ENCODE results near the gene OAF. TPM values are rescaled to one million over a fixed set of nuclear protein-coding genes. Genes with fewer than 3 reads are reported as not detected.

OAF gene
- total and polyA plus RNA-seq, 2 experiments from 2014 or later: 1.1 to 3.0 TPM

DNA sequence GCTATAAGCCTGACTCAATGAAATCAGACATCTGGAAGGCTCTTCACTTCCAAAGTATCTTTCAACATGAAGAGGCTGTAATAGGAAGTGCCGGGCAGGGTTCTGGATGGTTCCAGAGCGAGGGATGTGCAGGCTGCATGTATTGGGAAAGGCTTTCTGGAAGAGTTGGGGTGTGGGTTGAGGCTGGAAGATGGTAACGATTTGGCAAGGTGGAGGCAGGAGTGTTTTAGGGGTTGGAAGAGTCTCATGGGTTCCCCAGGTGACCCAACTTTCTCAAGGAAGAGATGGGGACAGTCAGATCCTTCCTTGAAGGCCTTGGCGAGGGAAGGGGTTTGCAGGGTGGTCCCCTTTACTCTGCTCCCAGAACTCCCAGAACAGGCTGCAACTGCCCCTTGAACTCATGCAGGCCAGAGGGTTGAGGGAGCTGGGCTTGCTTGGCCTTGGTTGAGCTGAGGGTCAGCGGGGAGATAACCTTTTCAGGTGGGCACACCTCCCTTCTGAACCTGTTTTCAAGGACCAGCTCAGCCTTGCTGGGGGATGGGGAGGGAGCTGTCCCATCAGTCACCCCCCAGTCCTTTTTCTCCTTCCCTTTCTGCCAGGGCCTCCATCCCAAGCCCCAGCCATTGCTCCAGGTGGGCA, 19.7 kb downstream of the OAF start (continued):
- TF ChIP-seq, protein P1, sequence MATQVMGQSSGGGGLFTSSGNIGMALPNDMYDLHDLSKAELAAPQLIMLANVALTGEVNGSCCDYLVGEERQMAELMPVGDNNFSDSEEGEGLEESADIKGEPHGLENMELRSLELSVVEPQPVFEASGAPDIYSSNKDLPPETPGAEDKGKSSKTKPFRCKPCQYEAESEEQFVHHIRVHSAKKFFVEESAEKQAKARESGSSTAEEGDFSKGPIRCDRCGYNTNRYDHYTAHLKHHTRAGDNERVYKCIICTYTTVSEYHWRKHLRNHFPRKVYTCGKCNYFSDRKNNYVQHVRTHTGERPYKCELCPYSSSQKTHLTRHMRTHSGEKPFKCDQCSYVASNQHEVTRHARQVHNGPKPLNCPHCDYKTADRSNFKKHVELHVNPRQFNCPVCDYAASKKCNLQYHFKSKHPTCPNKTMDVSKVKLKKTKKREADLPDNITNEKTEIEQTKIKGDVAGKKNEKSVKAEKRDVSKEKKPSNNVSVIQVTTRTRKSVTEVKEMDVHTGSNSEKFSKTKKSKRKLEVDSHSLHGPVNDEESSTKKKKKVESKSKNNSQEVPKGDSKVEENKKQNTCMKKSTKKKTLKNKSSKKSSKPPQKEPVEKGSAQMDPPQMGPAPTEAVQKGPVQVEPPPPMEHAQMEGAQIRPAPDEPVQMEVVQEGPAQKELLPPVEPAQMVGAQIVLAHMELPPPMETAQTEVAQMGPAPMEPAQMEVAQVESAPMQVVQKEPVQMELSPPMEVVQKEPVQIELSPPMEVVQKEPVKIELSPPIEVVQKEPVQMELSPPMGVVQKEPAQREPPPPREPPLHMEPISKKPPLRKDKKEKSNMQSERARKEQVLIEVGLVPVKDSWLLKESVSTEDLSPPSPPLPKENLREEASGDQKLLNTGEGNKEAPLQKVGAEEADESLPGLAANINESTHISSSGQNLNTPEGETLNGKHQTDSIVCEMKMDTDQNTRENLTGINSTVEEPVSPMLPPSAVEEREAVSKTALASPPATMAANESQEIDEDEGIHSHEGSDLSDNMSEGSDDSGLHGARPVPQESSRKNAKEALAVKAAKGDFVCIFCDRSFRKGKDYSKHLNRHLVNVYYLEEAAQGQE (IDR thresholded peaks at IDR 0.05; ENCODE audit: unreplicated experiment): no peak
- TF ChIP-seq ZNF331 (CRISPR knock-in tag; IDR thresholded peaks at IDR 0.05; ENCODE audit: low read depth) (no peak), STAT1 (IDR thresholded peaks at IDR 0.05; ENCODE audit: unreplicated experiment) (no peak)

- Mint-ChIP-seq H3K27ac (no peak overlapping the region), H3K4me3 (no peak overlapping the region), H3K4me1 (peaks cover 22% of the 10 kb centered on the region), H3K27me3 (ENCODE audit: insufficient read depth, low read depth, poor library complexity) (peaks cover 7% of the 10 kb centered on the region), H3K9me3 (no peaks in the 10 kb centered on the region), H3K36me3 (ENCODE audit: low read depth) (no peaks in the 10 kb centered on the region)
- TF ChIP-seq, protein P2, sequence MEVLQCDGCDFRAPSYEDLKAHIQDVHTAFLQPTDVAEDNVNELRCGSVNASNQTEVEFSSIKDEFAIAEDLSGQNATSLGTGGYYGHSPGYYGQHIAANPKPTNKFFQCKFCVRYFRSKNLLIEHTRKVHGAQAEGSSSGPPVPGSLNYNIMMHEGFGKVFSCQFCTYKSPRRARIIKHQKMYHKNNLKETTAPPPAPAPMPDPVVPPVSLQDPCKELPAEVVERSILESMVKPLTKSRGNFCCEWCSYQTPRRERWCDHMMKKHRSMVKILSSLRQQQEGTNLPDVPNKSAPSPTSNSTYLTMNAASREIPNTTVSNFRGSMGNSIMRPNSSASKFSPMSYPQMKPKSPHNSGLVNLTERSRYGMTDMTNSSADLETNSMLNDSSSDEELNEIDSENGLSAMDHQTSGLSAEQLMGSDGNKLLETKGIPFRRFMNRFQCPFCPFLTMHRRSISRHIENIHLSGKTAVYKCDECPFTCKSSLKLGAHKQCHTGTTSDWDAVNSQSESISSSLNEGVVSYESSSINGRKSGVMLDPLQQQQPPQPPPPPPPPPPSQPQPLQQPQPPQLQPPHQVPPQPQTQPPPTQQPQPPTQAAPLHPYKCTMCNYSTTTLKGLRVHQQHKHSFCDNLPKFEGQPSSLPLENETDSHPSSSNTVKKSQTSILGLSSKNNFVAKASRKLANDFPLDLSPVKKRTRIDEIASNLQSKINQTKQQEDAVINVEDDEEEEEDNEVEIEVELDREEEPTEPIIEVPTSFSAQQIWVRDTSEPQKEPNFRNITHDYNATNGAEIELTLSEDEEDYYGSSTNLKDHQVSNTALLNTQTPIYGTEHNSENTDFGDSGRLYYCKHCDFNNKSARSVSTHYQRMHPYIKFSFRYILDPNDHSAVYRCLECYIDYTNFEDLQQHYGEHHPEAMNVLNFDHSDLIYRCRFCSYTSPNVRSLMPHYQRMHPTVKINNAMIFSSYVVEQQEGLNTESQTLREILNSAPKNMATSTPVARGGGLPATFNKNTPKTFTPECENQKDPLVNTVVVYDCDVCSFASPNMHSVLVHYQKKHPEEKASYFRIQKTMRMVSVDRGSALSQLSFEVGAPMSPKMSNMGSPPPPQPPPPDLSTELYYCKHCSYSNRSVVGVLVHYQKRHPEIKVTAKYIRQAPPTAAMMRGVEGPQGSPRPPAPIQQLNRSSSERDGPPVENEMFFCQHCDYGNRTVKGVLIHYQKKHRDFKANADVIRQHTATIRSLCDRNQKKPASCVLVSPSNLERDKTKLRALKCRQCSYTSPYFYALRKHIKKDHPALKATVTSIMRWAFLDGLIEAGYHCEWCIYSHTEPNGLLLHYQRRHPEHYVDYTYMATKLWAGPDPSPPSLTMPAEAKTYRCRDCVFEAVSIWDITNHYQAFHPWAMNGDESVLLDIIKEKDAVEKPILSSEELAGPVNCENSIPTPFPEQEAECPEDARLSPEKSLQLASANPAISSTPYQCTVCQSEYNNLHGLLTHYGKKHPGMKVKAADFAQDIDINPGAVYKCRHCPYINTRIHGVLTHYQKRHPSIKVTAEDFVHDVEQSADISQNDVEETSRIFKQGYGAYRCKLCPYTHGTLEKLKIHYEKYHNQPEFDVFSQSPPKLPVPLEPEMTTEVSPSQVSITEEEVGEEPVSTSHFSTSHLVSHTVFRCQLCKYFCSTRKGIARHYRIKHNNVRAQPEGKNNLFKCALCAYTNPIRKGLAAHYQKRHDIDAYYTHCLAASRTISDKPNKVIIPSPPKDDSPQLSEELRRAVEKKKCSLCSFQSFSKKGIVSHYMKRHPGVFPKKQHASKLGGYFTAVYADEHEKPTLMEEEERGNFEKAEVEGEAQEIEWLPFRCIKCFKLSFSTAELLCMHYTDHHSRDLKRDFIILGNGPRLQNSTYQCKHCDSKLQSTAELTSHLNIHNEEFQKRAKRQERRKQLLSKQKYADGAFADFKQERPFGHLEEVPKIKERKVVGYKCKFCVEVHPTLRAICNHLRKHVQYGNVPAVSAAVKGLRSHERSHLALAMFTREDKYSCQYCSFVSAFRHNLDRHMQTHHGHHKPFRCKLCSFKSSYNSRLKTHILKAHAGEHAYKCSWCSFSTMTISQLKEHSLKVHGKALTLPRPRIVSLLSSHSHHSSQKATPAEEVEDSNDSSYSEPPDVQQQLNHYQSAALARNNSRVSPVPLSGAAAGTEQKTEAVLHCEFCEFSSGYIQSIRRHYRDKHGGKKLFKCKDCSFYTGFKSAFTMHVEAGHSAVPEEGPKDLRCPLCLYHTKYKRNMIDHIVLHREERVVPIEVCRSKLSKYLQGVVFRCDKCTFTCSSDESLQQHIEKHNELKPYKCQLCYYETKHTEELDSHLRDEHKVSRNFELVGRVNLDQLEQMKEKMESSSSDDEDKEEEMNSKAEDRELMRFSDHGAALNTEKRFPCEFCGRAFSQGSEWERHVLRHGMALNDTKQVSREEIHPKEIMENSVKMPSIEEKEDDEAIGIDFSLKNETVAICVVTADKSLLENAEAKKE (CRISPR knock-in tag; IDR thresholded peaks at IDR 0.05): no peak
- TF ChIP-seq CTCF (conservative IDR thresholded peaks at IDR 0.05; ENCODE audit: low read depth in 2 of 2) (no peak), STAT1 (IDR thresholded peaks at IDR 0.05; ENCODE audit: unreplicated experiment) (no peak)
- TF ChIP-seq, protein P1 (IDR thresholded peaks at IDR 0.05; ENCODE audit: unreplicated experiment): no peak
- TF ChIP-seq, protein P3, sequence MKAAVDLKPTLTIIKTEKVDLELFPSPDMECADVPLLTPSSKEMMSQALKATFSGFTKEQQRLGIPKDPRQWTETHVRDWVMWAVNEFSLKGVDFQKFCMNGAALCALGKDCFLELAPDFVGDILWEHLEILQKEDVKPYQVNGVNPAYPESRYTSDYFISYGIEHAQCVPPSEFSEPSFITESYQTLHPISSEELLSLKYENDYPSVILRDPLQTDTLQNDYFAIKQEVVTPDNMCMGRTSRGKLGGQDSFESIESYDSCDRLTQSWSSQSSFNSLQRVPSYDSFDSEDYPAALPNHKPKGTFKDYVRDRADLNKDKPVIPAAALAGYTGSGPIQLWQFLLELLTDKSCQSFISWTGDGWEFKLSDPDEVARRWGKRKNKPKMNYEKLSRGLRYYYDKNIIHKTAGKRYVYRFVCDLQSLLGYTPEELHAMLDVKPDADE (IDR thresholded peaks at IDR 0.05): no peak
- ATAC-seq (no peak), DNase-seq (ENCODE audit: low spot score) (no peak)
- H3K27me3 ChIP-seq (ENCODE audit: insufficient read depth): peaks cover 6% of the 10 kb centered on the region; the same call in 1 of the 2 replicates
- no peak overlapping the region for H3K27ac ChIP-seq (ENCODE audit: low read depth)
- peaks cover 11% of the 10 kb centered on the region; the same call in 1 of the 2 replicates for H3K4me1 ChIP-seq (ENCODE audit: insufficient read depth)
- H4K20me1 ChIP-seq (replicated peaks; ENCODE audit: insufficient read depth): no peaks in the 10 kb centered on the region
- H2AFZ ChIP-seq: no peak overlapping the region
- no peaks in the 10 kb centered on the region for H3K36me3 ChIP-seq (ENCODE audit: insufficient read depth)
- H3F3A ChIP-seq (replicated peaks; ENCODE audit: low read depth): no peaks in the 10 kb centered on the region
- H3K4me3 ChIP-seq: no peak overlapping the region
- no peaks in the 10 kb centered on the region for H3K9me2 ChIP-seq (ENCODE audit: insufficient read depth)
- H3K4me2 ChIP-seq: no peak overlapping the region
- H3K79me2 ChIP-seq (replicated peaks; ENCODE audit: insufficient read depth): no peaks in the 10 kb centered on the region
Observed at GRCh38 chr11:120231963-120232362, 21.1 kb downstream of the OAF start.

Data from GM23338 (cell line).